ENCODE results near the gene FRS2.
"Not testable (repeated sequence)": the region's sequence is repeated elsewhere in the genome, so short reads cannot be mapped to it uniquely, and the experiment has no call there.

FRS2 gene

DNA sequence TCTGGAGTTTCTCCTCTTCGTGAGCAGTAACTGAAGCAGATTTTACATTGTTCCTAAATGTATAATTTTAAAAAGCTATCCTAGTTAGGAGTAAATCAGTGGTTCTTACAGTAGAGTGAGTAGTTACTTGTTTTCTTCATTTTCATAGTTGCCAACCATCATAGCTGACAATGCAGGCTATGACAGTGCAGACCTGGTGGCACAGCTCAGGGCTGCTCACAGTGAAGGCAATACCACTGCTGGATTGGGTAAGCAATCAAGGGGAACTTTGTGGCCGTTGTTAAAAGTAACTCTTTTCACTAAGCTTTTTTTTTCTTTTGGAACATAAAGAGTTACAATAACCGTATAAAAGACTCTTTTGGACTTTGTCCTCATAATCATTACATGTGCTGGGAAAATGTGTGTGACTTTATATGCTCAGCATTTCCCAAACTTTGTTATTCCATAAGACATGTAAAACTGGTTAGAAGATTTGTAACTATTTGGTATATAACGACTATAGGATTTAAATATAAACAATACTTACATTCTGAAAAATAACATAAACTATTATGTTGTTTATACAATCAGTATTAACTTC, 128.1 kb downstream of the FRS2 start:
- Histone ChIP-seq H3K27ac (no peak overlapping the region), H3K27me3 (replicated peaks) (no peaks in the 10 kb centered on the region), H3K4me3 (ENCODE audit: low read depth, low read length) (no peak overlapping the region), H3K36me3 (replicated peaks) (peaks cover 79% of the 10 kb centered on the region)
- no peak for DNase-seq
- TF ChIP-seq, protein P1, sequence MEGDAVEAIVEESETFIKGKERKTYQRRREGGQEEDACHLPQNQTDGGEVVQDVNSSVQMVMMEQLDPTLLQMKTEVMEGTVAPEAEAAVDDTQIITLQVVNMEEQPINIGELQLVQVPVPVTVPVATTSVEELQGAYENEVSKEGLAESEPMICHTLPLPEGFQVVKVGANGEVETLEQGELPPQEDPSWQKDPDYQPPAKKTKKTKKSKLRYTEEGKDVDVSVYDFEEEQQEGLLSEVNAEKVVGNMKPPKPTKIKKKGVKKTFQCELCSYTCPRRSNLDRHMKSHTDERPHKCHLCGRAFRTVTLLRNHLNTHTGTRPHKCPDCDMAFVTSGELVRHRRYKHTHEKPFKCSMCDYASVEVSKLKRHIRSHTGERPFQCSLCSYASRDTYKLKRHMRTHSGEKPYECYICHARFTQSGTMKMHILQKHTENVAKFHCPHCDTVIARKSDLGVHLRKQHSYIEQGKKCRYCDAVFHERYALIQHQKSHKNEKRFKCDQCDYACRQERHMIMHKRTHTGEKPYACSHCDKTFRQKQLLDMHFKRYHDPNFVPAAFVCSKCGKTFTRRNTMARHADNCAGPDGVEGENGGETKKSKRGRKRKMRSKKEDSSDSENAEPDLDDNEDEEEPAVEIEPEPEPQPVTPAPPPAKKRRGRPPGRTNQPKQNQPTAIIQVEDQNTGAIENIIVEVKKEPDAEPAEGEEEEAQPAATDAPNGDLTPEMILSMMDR (IDR thresholded peaks at IDR 0.05; ENCODE audit: low read depth, low read length, missing control alignments): no peak
- in situ Hi-C loops (cut with HindIII; ENCODE audit: low pct_ligation_motif_present, low sequenced_read_pairs): no loop called here

DNA sequence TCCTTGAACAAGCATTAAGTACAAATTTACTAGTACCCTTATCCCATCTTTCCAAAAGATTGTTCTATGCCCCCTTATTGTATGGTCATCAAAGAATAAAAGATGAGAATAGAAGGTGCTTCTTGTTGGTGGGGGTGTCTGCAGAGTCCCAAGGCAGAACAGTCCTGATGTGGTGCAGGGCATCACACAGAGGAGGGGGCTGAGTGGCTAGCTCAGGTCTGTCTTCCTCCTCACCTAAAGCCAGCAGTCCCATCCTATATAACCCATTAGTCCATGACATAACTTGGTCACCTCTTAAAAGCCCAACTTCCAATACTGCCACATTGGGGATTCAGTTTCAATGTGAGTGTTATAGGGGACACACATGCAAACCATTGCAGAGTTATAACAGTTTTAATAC, 130.6 kb downstream of the FRS2 start:
- Histone ChIP-seq H3K4me3 (ENCODE audit: low read depth, low read length) (no peak overlapping the region), H3K27ac (no peak overlapping the region), H3K27me3 (replicated peaks) (no peaks in the 10 kb centered on the region), H3K36me3 (replicated peaks) (peaks cover 65% of the 10 kb centered on the region)
- in situ Hi-C loops (cut with HindIII; ENCODE audit: low pct_ligation_motif_present, low sequenced_read_pairs): no loop called here
- no peak for DNase-seq
- TF ChIP-seq, protein P1 (IDR thresholded peaks at IDR 0.05; ENCODE audit: low read depth, low read length, missing control alignments): no peak

DNA sequence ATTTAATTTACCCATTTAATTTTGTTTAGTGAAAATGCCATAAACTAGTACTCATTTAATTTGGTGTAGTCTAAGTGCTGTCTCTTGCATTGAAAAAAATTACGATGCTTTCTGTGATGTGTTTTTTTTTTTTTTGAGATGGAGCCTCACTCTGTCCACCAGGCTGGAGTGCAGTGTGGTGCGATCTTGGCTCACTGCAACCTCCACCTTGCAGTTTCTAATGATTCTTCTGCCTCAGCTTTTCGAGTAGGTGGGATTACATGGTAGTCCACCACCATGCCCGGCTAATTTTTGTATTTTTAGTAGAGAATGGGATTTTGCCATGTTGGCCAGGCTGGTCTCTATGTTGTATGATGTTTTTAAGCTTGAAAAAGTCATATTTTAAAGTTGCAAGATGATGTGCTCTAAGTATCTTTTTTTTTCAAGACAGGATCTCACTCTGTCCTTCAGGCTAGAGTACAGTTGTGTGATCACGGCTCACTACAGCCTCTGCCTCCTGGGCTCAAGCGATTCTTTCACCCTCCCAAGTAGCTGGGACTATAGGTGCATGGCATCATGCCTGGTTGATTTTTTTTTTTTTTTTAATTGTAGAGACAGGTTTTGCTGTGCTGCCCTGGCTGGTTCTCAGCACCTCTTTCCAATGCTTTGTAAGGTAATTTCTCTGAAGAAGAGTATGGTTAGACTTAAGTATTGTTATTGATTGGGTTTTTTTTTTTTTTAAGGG, 131.9 kb downstream of the FRS2 start:
- DNase-seq: no peak
- Histone ChIP-seq H3K27me3 (replicated peaks) (no peaks in the 10 kb centered on the region), H3K27ac (no peak overlapping the region), H3K36me3 (replicated peaks) (peaks cover 58% of the 10 kb centered on the region), H3K4me3 (ENCODE audit: low read depth, low read length) (no peak overlapping the region)
- in situ Hi-C loops (cut with HindIII; ENCODE audit: low pct_ligation_motif_present, low sequenced_read_pairs): no loop called here
- TF ChIP-seq, protein P1 (IDR thresholded peaks at IDR 0.05; ENCODE audit: low read depth, low read length, missing control alignments): no peak

DNA sequence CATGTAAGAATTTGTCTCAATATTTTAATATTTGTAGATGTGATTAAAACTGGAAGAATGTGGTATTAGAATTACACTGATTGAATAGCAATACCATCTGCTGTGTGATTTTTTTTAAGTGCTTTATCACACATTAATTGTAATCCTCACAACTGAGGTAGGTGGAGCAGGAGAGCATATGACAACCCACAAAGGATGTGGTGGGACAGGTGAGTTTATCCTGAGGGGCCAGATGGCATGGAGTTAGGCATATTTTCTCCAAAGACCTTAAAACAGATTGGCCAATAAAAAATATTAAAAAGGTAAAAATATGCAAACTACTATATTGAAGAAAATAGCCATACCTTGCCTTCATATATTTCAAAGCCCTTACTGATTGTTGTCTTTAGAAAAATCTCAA, 132.8 kb downstream of the FRS2 start:
- Histone ChIP-seq H3K27me3 (replicated peaks) (no peaks in the 10 kb centered on the region), H3K4me3 (ENCODE audit: low read depth, low read length) (no peak overlapping the region), H3K27ac (no peak overlapping the region), H3K36me3 (replicated peaks) (peaks cover 50% of the 10 kb centered on the region)
- no peak for DNase-seq
- TF ChIP-seq, protein P1 (IDR thresholded peaks at IDR 0.05; ENCODE audit: low read depth, low read length, missing control alignments): no peak
- in situ Hi-C loops (cut with HindIII; ENCODE audit: low pct_ligation_motif_present, low sequenced_read_pairs): no loop called here

DNA sequence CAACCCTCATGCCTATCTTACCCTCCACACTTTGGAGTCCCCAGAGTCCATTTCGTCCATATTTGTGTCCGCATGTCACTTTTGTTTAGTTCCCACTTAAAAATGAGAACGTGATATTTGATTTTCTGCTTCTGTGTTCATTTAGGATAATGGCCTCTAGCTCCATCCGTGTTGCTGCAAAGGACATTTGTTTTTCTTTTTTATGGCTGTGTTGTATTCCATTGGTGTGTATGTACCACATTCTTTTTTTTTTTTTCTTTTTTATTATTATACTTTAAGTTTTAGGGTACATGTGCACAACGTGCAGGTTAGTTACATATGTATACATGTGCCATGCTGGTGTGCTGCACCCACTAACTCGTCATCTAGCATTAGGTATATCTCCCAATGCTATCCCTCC, 133.4 kb downstream of the FRS2 start:
- H3K27ac ChIP-seq; in situ Hi-C loops (cut with HindIII; ENCODE audit: low pct_ligation_motif_present, low sequenced_read_pairs); H3K4me3 ChIP-seq (ENCODE audit: low read depth, low read length); DNase-seq; H3K27me3 ChIP-seq (replicated peaks): not testable (repeated sequence)
- H3K36me3 ChIP-seq (replicated peaks): peaks cover 44% of the 10 kb centered on the region

DNA sequence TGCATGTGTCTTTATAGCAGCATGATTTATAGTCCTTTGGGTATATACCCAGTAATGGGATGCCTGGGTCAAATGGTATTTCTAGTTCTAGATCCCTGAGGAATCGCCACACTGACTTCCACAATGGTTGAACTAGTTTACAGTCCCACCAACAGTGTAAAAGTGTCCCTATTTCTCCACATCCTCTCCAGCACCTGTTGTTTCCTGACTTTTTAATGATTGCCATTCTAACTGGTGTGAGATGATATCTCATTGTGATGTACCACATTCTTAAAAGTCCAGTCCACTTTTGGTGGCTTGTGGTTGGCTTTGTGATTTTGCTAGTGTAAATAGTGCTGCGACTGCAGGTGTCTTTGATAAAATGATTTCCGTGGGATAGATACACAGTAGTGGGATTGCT, 134.1 kb downstream of the FRS2 start:
- H3K27me3 ChIP-seq (replicated peaks); H3K4me3 ChIP-seq (ENCODE audit: low read depth, low read length); in situ Hi-C loops (cut with HindIII; ENCODE audit: low pct_ligation_motif_present, low sequenced_read_pairs); DNase-seq; H3K27ac ChIP-seq: not testable (repeated sequence)
- H3K36me3 ChIP-seq (replicated peaks): peaks cover 37% of the 10 kb centered on the region

DNA sequence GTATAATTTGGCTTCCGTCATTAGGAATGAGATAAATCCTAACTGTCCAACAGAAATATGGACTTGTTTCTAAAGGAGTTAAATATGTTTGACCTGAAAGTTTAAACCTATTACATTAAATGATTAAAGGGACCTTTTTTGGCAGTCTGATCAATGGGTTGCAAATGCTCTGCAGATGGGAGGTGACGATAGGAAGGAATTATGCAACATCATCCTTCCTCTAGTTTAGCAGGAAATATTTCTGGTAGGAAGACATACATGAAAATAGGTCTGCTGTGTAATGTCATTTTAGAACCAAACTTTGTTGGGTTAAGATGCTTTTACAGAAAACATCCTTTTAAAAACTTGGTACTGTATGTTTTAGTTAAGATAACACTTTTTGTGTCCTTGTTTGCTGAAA, 137.9 kb downstream of the FRS2 start:
- TF ChIP-seq, protein P1 (IDR thresholded peaks at IDR 0.05; ENCODE audit: low read depth, low read length, missing control alignments): no peak
- no peaks in the 10 kb centered on the region for H3K27me3 ChIP-seq (replicated peaks)
- no peak overlapping the region for H3K4me3 ChIP-seq (ENCODE audit: low read depth, low read length)
- no peak overlapping the region for H3K27ac ChIP-seq
- in situ Hi-C loops (cut with HindIII; ENCODE audit: low pct_ligation_motif_present, low sequenced_read_pairs): no loop called here
- peaks cover 4% of the 10 kb centered on the region for H3K36me3 ChIP-seq (replicated peaks)
- DNase-seq: no peak
